Mesodermal cell (in vitro differentiated cells): Measurements from ENCODE around the gene PHF23. TPM values are rescaled to one million over a fixed set of nuclear protein-coding genes. Genes with fewer than 3 reads are reported as not detected.

Experiments
- H3K27ac ChIP-seq: 2 replicates; pipeline ENCODE4 v1.7.0; 2013; ENCODE audit warnings: mild to moderate bottlenecking, low read depth, low read length, moderate library complexity; ENCODE audit not compliant: severe bottlenecking
- H3K36me3 ChIP-seq: 2 replicates; pipeline ENCODE4 v1.7.1; 2013; ENCODE audit warnings: mild to moderate bottlenecking, low read length, moderate library complexity; ENCODE audit not compliant: control insufficient read depth, insufficient read depth
- H3K4me1 ChIP-seq: one replicate; pipeline ENCODE4 v1.7.1; 2013; ENCODE audit warnings: mild to moderate bottlenecking, low read length; ENCODE audit not compliant: insufficient read depth, control insufficient read depth, poor library complexity, severe bottlenecking
- H3K4me3 ChIP-seq: 2 replicates; pipeline ENCODE4 v1.7.0; 2013; ENCODE audit warnings: low read length, control low read depth, mild to moderate bottlenecking; ENCODE audit not compliant: insufficient read depth, poor library complexity, severe bottlenecking; ENCODE audit errors: extremely low read depth
- H3K9me3 ChIP-seq: 2 replicates; pipeline ENCODE4 v1.7.1; 2013; ENCODE audit warnings: mild to moderate bottlenecking, low read length, moderate library complexity; ENCODE audit not compliant: control insufficient read depth
- WGBS, 2 experiments: methylation state at CpG; one replicate each; pipeline ENCODE4 v1.1.5; 2013; ENCODE audit warnings: missing lambda C conversion rate in 2 of 2; ENCODE audit not compliant: insufficient coverage in 2 of 2; 5-methylcytosine and 5-hydroxymethylcytosine counted together
- polyA plus RNA-seq, 2 experiments: library from polyadenylated mRNA; stranded (reverse); fragments of 50-300 nt; gene quantifications; one replicate each; pipeline ENCODE4 v1.2.3, GENCODE V29; 2013

PHF23 gene
- polyA plus RNA-seq (2013, experiment 1 of 2) = 55.4 TPM
- polyA plus RNA-seq (2013, experiment 2 of 2) = 46.8 TPM

- Histone ChIP-seq H3K4me3 (peak within 1 kb of the TSS; percentile 100), H3K27ac (peak within 1 kb of the TSS; percentile 81), H3K36me3 (peaks cover 51% of the 10 kb centered on the region), H3K9me3 (no peaks in the 10 kb centered on the region), H3K4me1 (peaks cover 35% of the 10 kb centered on the region)
- WGBS, 2 experiments = 0% methylated on average over 28 to 43 of the region's 72 CpGs
Measured at GRCh38 chr17:7239091-7240027, at the start of gene PHF23. Gene PHF23, minus strand, starts transcription at chr17:7239457. Its CDS starts 178 bp downstream, at chr17:7239279.

- no peak overlapping the region for H3K27ac ChIP-seq
- no peaks in the 10 kb centered on the region for H3K9me3 ChIP-seq
- WGBS, 2 experiments = 94 to 96% methylated on average over 10 of the region's 12 CpGs
- no peak overlapping the region for H3K4me3 ChIP-seq
- H3K36me3 ChIP-seq = no peaks in the 10 kb centered on the region
- peaks cover 3% of the 10 kb centered on the region for H3K4me1 ChIP-seq
Measured at GRCh38 chr17:7285679-7286078, 46.4 kb upstream of the PHF23 start.

DNA sequence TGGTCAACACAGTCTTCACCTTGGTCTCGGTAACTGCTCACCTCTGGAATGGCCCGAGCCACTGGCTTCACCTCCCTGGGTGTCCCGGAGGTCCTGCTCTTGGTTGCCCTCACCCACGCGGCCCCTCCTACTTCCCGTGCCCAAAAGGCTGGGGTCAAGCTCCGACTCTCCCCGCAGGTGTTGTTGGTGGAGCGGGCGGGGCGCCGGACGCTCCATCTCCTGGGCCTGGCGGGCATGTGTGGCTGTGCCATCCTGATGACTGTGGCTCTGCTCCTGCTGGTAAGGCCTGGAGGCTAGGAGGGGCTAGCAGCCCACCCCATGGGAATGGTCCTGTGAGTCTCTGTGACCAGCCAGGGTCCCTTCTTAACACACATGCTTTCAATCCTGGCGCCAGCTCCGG, 45.7 kb upstream of the PHF23 start:
- 92 to 93% methylated on average over 7 to 16 of the region's 16 CpGs for WGBS, 2 experiments
- H3K4me1 ChIP-seq = peaks cover 3% of the 10 kb centered on the region

DNA sequence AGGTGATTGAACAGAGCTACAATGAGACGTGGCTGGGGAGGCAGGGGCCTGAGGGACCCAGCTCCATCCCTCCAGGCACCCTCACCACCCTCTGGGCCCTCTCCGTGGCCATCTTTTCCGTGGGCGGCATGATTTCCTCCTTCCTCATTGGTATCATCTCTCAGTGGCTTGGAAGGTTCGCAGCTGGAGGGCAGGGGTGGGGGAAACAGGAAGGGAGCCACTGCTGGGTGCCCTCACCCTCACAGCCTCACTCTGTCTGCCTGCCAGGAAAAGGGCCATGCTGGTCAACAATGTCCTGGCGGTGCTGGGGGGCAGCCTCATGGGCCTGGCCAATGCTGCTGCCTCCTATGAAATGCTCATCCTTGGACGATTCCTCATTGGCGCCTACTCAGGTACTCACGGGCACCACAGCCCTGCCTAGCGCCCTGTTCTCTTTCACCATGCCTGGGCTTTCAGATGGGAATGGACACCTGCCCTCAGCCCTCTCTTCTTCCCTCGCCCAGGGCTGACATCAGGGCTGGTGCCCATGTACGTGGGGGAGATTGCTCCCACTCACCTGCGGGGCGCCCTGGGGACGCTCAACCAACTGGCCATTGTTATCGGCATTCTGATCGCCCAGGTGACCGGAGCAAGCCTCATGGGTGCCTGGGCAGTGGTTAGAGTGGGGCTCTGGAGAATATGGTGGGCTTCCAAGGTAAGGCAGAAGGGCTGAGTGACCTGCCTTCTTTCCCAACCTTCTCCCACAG, 44.4 kb upstream of the PHF23 start:
- WGBS, 2 experiments = 90 to 96% methylated on average over 5 to 17 of the region's 18 CpGs

More for the DNA sequence above, 45.7 kb upstream of the PHF23 start:
- no peaks in the 10 kb centered on the region for H3K36me3 ChIP-seq
- H3K9me3 ChIP-seq = no peaks in the 10 kb centered on the region
- no peak overlapping the region for H3K27ac ChIP-seq
- H3K4me3 ChIP-seq = no peak overlapping the region

GRCh38 chr17:7282752-7283321, 43.6 kb upstream of the PHF23 start:
- H3K36me3 ChIP-seq = no peaks in the 10 kb centered on the region
- H3K4me1 ChIP-seq = peaks cover 3% of the 10 kb centered on the region
- no peaks in the 10 kb centered on the region for H3K9me3 ChIP-seq
- no peak overlapping the region for H3K27ac ChIP-seq
- H3K4me3 ChIP-seq = peak overlapping the region; percentile 46
- 89 to 98% methylated on average over 5 to 6 of the region's 6 CpGs for WGBS, 2 experiments

More for the DNA sequence above, 44.4 kb upstream of the PHF23 start:
- Histone ChIP-seq H3K36me3 (no peaks in the 10 kb centered on the region), H3K9me3 (no peaks in the 10 kb centered on the region), H3K4me1 (peaks cover 3% of the 10 kb centered on the region), H3K4me3 (no peak overlapping the region), H3K27ac (no peak overlapping the region)

GRCh38 chr17:7281953-7282751, 42.9 kb upstream of the PHF23 start:
- Histone ChIP-seq H3K27ac (no peak overlapping the region), H3K9me3 (no peaks in the 10 kb centered on the region)
- 2 to 6% methylated on average over 27 to 30 of the region's 43 CpGs for WGBS, 2 experiments

DNA sequence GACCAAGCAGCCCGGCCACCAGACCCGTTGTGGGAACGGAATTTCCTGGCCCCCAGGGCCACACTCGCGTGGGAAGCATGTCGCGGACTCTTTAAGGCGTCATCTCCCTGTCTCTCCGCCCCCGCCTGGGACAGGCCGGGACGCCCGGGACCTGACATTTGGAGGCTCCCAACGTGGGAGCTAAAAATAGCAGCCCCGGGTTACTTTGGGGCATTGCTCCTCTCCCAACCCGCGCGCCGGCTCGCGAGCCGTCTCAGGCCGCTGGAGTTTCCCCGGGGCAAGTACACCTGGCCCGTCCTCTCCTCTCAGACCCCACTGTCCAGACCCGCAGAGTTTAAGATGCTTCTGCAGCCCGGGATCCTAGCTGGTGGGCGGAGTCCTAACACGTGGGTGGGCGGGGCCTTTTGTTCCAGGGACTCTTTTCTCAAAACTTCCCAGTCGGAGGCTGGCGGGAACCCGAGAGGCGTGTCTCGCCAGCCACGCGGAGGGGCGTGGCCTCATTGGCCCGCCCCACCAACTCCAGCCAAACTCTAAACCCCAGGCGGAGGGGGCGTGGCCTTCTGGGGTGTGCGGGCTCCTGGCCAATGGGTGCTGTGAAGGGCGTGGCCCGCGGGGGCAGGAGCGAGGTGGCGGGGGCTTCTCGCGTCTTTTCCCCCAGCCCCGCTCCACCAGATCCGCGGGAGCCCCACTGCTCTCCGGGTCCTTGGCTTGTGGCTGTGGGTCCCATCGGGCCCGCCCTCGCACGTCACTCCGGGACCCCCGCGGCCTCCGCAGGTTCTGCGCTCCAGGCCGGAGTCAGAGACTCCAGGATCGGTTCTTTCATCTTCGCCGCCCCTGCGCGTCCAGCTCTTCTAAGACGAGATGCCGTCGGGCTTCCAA, 42.1 kb upstream of the PHF23 start, which contains the start of gene SLC2A4:
Gene SLC2A4 (plus strand): TSS at position 645 of the 879 bp plus-strand sequence. CDS start 217 bp downstream, at position 862.
- no peaks in the 10 kb centered on the region for H3K36me3 ChIP-seq
- H3K27ac ChIP-seq = peak within 1 kb of the TSS; percentile 50
- 0% methylated on average over 55 to 63 of the region's 71 CpGs for WGBS, 2 experiments
- H3K9me3 ChIP-seq = no peaks in the 10 kb centered on the region
- H3K4me1 ChIP-seq = peaks cover 3% of the 10 kb centered on the region
- peak within 1 kb of the TSS; percentile 46 for H3K4me3 ChIP-seq

More at GRCh38 chr17:7281953-7282751, 42.9 kb upstream of the PHF23 start:
- H3K36me3 ChIP-seq = no peaks in the 10 kb centered on the region
- H3K4me3 ChIP-seq = peak overlapping the region; percentile 46
- H3K4me1 ChIP-seq = peaks cover 3% of the 10 kb centered on the region

DNA sequence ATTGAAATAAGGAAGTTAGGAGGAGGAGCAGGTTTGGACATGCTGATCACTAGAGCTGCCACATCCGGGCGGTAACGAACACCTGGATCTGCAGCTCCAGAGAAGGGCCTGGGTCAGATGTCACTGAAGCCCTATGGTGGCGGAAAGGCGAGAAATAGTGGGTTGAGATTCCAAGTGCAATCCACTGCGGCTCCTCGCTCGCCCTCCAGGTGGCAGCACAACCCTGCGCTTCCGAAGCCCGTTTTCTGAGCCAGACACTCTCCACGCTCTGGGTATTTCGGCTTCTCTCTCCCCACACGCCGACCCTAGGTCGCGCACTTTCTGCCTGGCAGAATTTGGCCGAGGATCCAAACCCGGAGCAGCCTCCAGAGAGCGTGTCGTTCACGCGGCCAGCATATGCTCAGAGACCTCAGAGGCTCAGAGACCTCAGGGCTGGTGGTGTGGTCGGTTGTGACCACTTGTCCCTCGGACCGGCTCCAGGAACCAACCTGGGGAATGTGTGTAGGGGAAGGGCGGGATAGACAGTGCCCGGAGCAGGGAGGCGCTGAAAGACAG, 41.3 kb upstream of the PHF23 start:
- H3K27ac ChIP-seq = peak overlapping the region; percentile 50
- peak overlapping the region; percentile 46 for H3K4me3 ChIP-seq
- 1 to 3% methylated on average over 18 to 26 of the region's 29 CpGs for WGBS, 2 experiments
- H3K4me1 ChIP-seq = peaks cover 3% of the 10 kb centered on the region
- H3K36me3 ChIP-seq = no peaks in the 10 kb centered on the region
- H3K9me3 ChIP-seq = no peaks in the 10 kb centered on the region

DNA sequence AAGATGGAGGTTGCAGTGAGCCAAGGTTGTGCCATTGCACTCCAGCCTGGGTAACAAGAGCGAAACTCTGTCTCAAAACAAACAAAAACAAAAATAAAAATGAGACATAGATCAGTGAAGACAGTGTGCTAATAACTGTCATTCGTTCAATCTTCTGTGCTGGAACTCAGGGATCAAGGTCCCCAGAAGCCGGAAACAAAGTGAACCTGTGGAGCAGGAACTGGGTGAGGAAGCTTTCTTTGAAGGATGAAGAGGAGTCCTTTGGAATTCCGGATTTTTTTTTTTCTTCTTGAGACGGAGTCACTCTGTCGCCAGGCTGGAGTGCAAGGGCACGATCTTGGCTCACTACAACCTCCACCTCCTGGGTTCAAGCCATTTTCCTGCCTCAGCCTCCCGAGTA, 40.2 kb upstream of the PHF23 start:
- peaks cover 3% of the 10 kb centered on the region for H3K4me1 ChIP-seq
- no peak overlapping the region for H3K27ac ChIP-seq
- H3K4me3 ChIP-seq = no peak overlapping the region
- no peaks in the 10 kb centered on the region for H3K9me3 ChIP-seq
- no peaks in the 10 kb centered on the region for H3K36me3 ChIP-seq
- 87 to 94% methylated on average over 5 of the region's 8 CpGs for WGBS, 2 experiments
